ENCODE data around the gene INKA1. TPM values are rescaled to one million over a fixed set of nuclear protein-coding genes. Genes with fewer than 3 reads are reported as not detected.

The INKA1 gene
- total RNA-seq, 1 experiment from 2014 or later = 1.4 TPM

DNA sequence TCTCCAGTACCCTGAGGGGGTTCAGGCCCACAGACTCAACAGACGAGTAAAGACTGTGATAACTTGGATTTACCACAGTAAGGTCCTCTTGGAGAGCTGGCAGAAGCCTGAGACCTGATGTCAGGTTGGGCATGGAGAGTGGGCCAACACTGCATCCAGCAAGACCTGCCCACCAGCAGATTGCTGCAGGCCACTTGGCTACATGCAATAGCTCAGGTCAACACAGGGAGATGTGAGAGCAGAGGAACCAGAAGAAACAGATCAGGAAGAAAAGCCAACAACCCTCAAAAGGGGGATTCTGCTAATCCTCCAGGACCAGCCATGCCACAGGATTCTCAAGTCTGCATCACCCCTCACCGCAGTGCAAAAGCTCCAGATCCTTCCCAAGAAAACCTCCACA, 15.0 kb upstream of the INKA1 start:
- Histone ChIP-seq H4K20me1 (ENCODE audit: control insufficient read depth, insufficient read depth, insufficient read length) (no peaks in the 10 kb centered on the region), H3K9ac (ENCODE audit: extremely low read depth, insufficient read length, low read length) (no peak overlapping the region), H4K8ac (replicated peaks; ENCODE audit: insufficient read length, low read depth, low read length) (no peak overlapping the region), H2AK5ac (ENCODE audit: insufficient read length, low read length) (no peak overlapping the region), H3K23ac (ENCODE audit: insufficient read length, low read depth, low read length) (no peak overlapping the region), H2BK15ac (ENCODE audit: low read depth, low read length) (no peak overlapping the region), H3K56ac (ENCODE audit: insufficient read length, low read depth, low read length) (no peak overlapping the region), H2BK12ac (ENCODE audit: insufficient read length, low read depth, low read length) (no peak overlapping the region), H3K79me1 (ENCODE audit: insufficient read depth, low read depth, low read length, poor library complexity, severe bottlenecking) (peaks cover 4% of the 10 kb centered on the region), H3K4me1 (ENCODE audit: insufficient read depth, low read length) (no peaks in the 10 kb centered on the region), H3K9me3 (ENCODE audit: control insufficient read depth, low read depth, low read length) (no peaks in the 10 kb centered on the region), H4K91ac (ENCODE audit: insufficient read length, low read depth, low read length) (no peak overlapping the region), H2BK5ac (ENCODE audit: insufficient read length, low read length) (no peak overlapping the region), H3K4ac (ENCODE audit: low read depth, low read length) (no peak overlapping the region), H3K23me2 (ENCODE audit: insufficient read length, low read depth, low read length, poor library complexity, severe bottlenecking) (peaks cover 5% of the 10 kb centered on the region), H2AFZ (ENCODE audit: low read length) (no peak overlapping the region), H2BK20ac (ENCODE audit: low read depth, low read length, poor library complexity, severe bottlenecking) (no peak overlapping the region), H3K4me2 (ENCODE audit: insufficient read depth, insufficient read length, low read length) (no peak overlapping the region), H4K5ac (ENCODE audit: insufficient read length, low read depth, low read length) (no peak overlapping the region), H3K14ac (ENCODE audit: insufficient read depth, low read length) (no peak overlapping the region), H3T11ph (ENCODE audit: low read length) (no peak overlapping the region), H3K79me2 (ENCODE audit: insufficient read depth, low read length) (peaks cover 2% of the 10 kb centered on the region; the same call in 1 of the 2 replicates), H2BK120ac (ENCODE audit: low read depth, low read length, poor library complexity, severe bottlenecking) (no peak overlapping the region), H3K27me3 (ENCODE audit: insufficient read depth, low read length) (no peaks in the 10 kb centered on the region; the same call in 1 of the 2 replicates), H3K18ac (ENCODE audit: insufficient read length, low read depth, low read length) (no peak overlapping the region), H3K27ac (ENCODE audit: insufficient read length, low read depth, low read length) (no peak overlapping the region)
- TF ChIP-seq CTCF (conservative IDR thresholded peaks at IDR 0.05) = no peak
- Mint-ChIP-seq H3K4me3 (no peak overlapping the region), H3K4me1 (peaks cover 15 to 23% of the 10 kb centered on the region in 2 experiments), H3K9me3 (no peaks in the 10 kb centered on the region; a peak in 1 of 5 replicates), H3K36me3 (ENCODE audit: insufficient read depth in 1 of 3, low read depth in 3 of 3) (peaks cover 10 to 21% (median 18%) of the 10 kb centered on the region in 3 experiments), H3K27me3 (ENCODE audit: low read depth) (no peaks in the 10 kb centered on the region; the same call in 1 of the 2 replicates), H3K27ac (no peak overlapping the region)
- no peak for DNase-seq
- WGBS (ENCODE audit: extremely low coverage, insufficient read length, low lambda C conversion rate) = no CpG with 5 or more reads among the region's 2 CpGs
